NCI-H345 treated with DMSO at 0.1 percent for 48 hours (cell line): ENCODE measurements around the gene NDUFA1.
"Not testable (repeated sequence)": the region's sequence is repeated elsewhere in the genome, so short reads cannot be mapped to it uniquely, and the experiment has no call there.

Experiments used
- DNase-seq: peaks from one replicate; lab custom pipeline; 2025; ENCODE audit not compliant: unreplicated experiment; lab: John Stamatoyannopoulos, UW

The NDUFA1 gene

DNA sequence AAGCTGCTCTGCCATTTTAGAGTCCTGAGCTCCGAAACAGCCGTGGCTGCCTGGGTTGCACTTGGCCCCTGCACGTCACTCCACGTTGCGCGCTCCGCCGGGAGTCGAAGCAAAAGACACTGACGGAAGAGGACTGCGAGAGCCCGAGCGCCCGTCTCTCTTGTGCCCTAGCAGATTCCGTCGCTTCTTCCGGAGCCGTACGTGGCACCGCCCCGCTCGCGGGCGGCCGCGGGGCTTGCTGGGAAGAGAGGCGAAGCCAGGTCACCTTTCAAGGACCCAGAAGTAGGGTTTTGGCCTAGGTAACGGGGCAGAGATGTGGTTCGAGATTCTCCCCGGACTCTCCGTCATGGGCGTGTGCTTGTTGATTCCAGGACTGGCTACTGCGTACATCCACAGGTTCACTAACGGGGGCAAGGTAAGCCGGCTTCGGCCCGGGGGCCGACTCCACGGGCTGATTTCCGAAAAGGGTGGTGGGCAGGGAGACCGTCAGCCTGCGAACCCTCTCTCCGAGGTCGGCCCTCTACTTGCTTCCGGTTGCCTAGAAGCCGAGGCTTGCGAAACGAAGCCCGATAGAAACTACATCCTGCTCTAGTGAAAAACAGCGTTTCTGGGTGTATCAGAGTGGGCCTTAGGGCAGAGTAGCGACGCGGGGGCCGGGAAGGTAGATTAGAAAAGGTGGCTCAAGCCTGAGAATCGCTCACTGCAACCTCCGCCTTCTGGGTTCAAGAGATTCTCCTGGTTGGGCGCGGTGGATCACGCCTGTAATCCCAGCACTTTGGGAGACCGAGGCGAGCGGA, at the start of gene NDUFA1, which contains the start of gene RNF113A:
TSS of gene NDUFA1 (plus strand) at position 234 of the 797 bp plus-strand sequence. CDS start at position 314, 80 bp downstream.
TSS of gene RNF113A (minus strand) at position 135 of the 797 bp plus-strand sequence. CDS start at position 15, 120 bp downstream.
- DNase-seq: peak; percentile 58

DNA sequence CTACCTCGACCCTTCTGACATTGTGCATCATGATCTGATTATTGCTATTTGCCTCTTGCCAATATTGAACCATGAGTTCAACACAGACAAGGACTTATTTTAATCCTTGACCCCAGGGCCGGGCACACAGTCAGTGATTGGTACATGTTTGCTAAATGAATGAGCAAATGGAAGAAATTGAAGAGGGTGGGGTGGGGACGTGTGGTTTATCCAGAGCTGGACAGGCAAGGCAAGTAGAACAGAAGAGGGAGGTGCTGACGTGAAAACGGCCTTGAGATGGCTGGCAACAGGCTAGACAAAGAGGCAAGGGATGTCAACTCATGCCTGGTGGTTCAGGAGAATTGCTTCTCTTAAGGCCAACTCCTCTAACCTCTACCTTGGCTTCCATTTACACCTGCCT, 47.4 kb upstream of the NDUFA1 start:
- DNase-seq: not testable (repeated sequence)

DNA sequence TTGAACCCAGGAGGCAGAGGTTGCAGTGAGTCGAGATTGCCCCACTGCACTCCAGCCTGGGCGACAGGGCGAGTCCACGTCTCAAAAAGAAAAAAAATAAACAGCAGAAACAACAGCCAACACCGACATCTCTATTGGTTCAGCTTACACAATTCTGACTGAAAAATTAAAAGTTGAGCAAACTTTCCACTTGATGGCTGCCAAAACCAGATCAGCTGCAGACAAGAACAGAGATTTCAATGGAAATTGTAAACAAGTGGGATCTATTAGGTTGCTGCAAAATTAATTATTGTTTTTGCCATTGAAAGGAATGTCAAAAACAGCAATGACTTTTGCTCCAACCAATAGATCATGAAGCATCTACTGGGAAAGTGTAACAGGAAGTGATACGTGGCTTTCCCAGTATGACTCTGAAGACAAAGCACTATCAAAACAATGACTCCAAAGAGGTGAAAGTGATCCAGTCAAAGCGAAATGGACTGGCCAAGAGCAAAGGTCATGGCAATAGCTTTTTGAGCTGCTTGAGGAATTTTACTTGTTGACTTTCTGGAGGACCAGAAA, 45.2 kb upstream of the NDUFA1 start:
- DNase-seq: no peak

DNA sequence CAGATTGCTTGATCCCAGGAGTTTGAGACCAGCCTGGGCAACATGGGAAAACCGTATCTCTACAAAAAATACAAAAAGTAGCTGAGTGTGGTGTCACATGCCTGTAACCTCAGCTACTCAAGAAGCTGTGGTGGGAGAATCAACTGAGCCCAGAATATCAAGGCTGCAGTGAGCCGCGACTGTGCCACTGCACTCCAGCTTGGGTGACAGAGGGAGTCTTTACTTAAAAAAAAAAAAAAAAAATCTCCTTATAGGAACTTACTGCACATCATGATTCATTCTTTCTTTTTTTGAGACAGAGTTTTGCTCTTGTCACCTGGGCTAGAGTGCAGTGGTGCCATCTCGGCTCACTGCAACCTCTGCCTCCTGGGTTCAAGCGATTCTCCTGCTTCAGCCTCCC, 43.2 kb upstream of the NDUFA1 start:
- DNase-seq: no peak

DNA sequence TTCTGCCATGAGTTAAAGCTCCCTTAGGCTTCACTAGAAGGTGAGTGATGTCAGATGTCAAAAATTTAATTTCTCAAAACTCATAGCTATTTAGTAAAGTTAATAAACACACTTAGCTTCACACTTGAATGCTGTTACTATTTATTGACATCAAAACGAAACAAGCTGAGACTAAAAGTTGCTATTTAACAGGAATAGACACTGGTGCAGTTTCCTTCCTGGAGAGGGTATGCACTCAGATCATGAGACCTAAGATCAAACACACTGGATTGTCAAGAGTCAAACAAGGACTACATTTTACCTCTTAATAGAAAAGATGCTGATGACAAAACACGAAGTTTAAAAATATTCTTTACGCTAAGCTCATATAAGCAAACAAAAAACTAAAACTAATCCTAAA, 37.7 kb upstream of the NDUFA1 start:
- no peak for DNase-seq

DNA sequence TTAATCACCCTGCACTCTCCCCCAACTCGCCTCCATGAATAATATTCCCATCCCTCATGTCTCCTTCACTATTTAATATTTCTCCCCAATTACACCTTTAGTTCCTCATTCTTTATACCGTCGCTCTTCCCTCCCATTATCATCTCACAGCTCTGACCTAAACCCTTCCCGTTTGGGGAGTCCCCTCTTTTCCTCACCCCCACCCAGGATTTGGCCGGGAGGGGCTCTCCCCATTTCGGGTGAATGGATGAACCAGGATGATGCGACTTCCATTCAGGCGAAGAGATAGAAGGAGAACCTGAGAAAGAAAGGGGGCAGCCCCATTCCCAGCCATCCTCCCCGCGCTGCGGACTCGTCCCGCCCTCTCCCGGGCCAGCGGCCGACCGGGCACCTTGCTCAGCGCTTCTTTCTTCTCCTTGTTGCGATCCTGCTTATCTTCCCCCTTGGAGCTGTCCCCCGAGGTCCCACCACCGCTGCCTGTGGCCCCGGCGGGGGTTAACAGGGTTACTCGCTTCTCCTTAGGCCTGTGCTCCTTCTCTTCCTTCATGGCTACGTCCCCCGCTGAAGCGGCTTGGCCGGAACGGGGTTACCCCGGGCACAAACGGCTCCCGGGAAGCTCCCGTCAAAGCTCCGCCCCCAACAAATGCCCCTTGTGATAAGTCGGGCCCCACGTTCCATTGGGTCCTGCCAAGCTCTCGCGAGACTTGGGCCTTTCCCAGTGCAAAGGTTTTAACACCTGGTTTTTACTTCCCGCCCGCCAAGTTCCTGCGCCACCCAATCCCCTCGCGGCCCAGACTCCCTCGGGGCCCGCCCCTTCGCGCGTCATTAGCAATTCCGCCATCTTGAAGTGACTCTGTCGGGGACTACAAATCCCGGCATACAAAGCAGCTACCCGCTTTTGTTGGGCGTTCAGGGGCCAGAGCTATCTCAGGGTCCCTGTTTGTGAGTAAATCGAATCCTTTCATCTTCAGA, 19.0 kb upstream of the NDUFA1 start, which contains the start of gene UPF3B:
TSS of gene UPF3B (minus strand) at position 582 of the 972 bp plus-strand sequence. CDS start at position 547, 35 bp downstream.
- peak; percentile 92 for DNase-seq

DNA sequence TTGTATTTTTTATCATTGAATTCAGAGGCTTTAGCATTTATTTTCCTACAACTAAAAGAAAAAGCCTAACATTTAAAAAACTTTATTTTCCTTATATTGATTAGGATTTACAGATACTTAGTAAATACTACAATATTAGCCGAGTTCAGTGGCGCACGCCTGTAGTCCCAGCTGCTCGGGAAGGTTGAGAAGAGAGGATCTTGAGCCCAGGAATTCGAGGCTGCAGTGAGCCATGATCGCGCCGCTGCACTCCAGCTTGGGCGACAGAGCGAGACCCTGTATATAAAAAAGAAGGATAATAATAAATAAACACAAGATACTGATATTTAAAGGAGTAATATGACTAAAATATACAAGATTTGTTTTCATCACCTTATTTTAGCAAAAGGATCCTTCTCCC, 18.2 kb upstream of the NDUFA1 start:
- no peak for DNase-seq

DNA sequence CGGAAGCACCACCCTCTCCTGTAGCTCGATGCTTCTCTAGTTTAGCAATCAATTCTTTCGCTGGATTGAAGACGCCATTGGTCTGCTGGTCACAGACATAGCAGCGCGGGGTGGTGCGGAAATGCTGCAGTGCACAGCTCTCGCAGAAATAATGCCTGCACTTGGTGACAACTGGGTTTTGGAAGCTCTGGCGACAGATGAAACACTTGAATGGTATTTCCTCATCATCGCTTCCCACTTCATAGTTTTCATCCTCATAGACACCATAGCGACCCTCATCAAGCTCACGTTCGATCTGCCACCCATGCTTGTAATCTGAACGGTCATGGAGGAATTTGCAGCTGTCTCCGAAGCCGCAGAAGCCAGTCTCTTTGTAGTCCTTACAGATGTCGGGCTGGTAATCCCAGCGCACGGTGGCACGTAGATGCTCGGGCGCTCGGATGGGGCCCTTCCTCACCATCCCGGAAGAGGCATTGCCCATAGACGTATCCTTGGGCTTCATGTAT, 953 bp upstream of the NDUFA1 start:
- no peak for DNase-seq

DNA sequence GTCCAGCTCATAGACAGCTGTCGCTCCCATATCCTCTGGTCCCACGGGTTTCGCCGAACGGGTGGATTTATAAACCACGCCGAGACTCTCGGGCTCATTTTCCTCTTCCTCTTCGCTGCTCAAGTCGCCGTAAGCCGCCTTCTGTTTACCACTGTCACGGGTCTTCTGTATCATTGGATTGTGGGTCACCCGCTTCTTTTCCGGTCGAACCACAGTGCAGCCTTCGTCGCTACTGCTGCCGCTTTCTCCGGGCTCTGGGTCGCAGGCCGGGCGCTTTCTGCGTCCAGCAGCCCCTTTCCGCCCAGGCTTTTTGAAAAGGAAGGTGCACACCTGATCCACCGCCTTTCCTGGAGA, 410 bp upstream of the NDUFA1 start:
- DNase-seq: no peak

DNA sequence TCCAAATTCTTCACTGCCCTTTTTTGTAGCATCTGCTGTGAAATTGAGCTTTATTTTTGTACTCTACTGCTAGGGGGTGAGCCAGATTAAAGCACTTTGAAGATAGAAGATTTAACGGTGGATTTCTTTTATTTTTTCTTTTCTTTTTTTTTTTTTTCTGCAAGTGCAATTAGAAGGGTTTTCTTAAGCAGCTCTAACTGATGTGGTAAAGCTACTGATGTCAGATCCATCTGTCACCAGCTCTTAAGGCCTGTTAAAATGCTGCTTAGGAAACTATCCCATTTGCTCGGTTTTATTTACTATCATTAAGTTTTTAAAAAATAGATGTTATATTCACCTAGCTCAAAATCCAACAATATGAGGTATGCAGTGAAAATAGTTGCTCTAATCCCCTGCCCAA, 7.1 kb downstream of the NDUFA1 start:
- DNase-seq: no peak

DNA sequence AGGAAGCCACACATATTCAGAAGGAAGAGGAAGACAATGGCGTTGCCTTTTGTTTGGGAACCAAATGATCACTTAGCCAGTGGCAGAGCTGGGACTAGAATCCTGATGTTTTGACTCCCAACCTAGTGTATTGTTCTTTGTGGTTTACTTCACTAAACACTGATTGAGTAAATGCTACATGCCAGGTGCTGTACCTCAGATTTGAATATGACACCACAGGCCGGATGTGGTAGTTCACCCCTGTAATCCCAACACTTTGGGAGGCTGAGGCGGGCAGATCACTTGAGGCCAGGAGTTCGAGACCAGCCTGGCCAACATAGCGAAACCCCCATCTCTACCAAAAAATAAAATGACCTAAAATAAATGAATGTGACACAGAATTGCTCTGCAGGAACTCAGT, 8.4 kb downstream of the NDUFA1 start:
- no peak for DNase-seq

DNA sequence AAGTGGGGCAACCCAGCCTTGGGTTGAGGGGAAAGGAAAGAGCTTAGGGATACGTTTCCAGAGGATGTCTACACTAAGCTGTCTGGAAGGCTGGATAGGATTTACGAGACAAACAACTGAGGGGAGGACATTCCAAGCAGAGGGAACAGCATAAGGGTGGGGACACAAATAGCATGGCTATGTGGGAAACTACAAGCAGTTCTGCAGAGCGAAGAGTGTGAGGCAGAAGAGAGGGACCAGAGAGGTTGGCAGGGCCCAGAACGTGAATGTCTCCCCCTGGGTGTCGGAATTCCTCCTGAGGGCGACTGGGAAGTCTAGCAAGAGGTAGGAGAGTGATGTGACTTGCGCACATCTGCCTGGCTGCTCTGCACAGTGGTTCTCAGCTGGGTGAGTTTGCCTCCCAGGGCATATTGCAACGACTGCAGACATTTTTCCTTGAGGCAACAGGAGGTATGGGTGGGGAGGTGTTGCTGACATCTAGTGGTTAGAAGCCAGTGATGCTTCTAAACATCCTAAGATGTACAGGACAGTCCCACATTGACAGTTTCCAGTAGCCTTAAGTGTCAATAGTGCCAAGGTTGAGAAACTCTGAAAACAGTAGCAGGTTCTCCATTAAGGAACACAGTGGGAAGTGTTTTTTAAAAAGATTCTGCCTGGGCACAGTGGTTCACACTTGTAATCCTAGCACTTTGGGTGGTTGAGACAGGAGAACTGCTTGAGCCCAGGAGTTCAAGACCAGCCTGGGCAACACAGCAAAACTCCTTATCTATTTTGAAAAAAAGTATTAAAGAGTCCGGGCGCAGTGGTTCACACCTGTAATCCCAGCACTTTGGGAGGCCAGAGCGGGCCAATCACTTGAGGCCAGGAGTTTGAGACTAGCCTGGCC, 9.2 kb downstream of the NDUFA1 start:
- DNase-seq: no peak

DNA sequence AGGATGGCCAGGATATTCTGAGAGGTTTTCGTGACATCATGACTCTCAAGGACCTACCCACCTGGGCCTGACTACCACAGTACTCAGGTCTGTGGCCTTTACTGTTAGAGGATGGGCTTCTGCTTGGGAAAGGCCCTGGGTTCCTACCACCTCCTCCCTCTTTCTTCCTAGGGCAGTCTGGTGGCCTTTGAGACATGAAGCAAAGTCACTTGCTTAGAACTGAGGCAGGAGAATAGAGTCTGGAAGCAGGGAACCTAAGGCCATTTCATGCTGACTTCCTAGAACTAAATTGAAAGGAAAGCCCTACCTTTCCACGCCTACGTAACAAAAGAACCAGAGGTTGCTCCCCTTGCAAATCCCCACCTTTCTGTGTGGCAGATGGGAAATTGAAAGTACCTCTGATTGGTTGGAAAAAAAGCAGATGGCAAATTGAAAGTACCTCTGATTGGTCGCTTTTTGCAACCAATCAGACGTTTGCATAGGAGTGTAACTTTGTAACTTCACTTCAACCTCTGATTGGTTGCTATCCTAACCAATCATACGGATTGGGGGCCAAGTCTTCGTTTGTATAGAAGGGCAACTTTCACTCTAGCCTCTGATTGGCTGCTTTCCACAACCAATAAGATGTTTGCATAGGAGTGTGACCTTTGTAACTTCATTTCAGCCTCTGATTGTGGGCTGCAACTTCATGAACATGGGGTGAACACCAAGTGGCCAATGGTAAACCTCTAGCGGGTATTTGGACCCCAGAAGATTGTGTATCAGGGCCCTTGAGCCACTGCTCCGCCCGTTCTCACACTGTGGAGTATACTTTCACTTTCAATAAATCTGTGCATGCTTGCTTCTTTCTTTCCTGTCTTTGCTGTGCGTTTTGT, 14.2 kb downstream of the NDUFA1 start:
- no peak for DNase-seq

DNA sequence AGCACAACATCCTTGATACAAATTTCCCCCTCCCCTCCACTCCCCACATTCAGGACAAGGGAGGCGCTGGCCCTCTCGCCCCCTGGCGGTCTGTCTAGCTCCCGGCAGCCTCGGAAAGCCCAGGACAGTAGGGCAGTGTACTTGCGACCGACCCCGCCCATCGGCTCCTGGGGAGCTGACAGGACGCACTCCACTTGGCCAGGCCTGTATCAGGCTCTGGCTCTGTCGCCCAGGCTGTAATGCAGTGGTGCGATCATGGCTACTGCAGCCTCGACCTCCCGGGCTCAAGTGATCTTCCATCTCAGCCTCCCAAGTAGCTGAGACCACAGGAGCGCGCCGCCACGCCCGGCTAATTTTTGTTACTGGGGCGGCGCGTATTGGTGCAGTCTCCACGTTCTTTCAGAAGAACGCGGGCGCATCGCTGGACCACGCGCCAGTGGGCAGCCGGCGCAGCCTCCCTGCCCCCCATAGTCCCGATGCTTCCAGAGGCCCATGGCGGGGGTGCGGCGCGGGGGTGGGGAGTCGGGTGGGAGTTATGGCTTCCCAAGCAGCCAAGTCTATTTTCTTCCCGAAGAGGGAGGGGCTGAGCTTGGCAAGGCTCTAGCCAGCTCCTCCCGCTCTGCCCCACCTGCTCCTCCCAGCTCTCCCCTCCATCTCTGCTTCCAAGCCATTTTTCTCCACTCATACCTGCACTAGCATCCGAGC, 16.2 kb downstream of the NDUFA1 start:
- DNase-seq: peak; percentile 61

DNA sequence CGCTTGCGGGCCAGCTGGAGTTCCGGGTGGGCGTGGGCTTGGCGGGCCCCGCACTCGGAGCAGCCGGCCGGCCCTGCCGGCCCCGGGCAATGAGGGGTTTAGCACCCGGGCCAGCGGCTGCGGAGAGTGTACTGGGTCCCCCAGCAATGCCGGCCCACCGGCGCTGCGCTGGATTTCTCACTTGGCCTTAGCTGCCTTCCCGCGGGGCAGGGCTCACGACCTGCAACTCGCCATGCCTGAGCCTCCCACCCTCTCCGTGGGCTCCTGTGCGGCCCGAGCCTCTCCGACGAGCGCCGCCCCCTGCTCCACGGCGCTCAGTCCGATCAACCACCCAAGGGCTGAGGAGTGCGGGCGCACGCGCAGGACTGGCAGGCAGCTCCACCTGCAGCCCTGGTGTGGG, 19.0 kb downstream of the NDUFA1 start:
- not testable (repeated sequence) for DNase-seq

DNA sequence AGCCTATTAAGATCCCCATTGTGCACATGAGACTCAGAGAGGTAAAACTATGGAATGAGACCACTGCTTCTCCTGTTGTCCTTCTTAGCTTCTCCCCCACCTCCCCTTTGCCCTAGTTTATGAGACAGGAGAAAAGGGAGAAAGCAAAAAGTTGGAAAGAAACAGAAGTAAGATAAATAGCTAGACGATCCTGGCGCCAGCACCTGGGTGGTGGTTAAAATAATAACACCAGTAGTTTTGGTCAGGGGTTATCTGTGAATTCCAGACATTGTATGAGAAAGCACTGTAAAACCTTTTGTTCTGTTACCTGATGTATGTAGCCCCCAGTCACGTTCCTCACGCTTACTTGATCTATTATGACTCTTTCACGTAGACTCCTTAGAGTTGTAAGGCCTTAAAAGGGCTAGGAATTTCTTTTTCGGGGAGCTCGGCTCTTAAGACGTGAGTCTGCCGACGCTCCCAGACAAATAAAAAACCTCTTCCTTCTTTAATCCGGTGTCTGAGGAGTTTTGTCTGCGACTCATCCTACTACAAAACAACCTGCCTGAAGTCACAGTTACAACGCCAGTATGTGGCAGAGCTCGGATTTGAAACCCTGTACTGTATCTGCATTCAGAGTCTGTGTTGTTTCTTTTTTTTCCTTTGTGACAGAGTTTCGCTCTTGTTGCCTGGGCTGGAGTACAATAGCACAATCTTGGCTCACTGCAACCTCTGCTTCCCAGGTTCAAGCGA, 20.5 kb downstream of the NDUFA1 start:
- DNase-seq: not testable (repeated sequence)

DNA sequence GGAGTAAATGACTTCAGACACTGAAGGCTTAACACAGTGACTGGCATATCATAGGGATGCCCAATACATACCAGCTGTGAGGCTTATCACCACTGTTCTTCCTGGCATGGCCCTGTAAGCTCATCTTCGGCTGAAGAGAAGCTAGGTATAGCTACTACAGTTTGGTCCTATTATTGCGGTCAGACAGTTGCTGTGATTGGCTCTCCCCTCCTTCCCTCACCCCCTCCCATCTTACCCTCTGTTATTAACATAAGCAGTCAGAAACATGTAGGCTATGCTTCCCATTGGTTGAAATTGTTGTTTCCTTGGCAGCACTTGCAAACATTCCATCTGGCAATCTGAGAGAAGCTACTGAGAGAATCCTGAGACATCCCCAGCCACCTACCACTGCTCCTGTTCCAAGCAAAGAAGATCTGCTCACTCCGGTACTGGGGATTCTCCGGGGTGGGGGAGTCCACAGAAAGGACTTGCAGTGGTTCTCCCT, 24.3 kb downstream of the NDUFA1 start, which contains the start of gene AKAP14:
TSS of gene AKAP14 (plus strand) at position 51 of the 484 bp plus-strand sequence. CDS start 7,331 bp downstream, outside the sequence.
- DNase-seq: no peak

DNA sequence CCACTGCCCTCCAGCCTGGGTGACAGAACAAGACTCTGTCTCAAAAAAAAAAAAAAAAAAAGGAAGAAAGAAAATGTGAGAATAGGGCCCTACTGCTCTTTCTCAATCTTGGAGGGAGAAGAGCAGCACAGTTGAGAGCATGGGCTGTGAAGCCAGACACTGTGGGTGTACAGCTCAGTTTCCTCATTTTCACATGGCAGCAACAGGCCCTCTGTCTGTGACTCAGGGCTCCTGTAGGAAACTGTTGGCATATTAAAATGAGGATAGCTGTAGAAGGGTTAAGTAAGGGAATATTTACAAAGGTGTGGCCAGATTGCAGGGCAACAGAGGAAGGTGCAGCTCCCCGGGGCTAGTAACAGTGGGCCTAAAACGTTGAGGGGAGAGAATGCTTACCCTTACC, 27.5 kb downstream of the NDUFA1 start:
- DNase-seq: no peak
